ENCODE results near the gene SH2B3. TPM values are rescaled to one million over a fixed set of nuclear protein-coding genes. Genes with fewer than 3 reads are reported as not detected.

SH2B3 gene
- total RNA-seq, 3 donors from 2014 or later (not counting 1 experiment from before 2014, with no cell fraction given): 68.1 to 81.3 (median 68.4) TPM

DNA sequence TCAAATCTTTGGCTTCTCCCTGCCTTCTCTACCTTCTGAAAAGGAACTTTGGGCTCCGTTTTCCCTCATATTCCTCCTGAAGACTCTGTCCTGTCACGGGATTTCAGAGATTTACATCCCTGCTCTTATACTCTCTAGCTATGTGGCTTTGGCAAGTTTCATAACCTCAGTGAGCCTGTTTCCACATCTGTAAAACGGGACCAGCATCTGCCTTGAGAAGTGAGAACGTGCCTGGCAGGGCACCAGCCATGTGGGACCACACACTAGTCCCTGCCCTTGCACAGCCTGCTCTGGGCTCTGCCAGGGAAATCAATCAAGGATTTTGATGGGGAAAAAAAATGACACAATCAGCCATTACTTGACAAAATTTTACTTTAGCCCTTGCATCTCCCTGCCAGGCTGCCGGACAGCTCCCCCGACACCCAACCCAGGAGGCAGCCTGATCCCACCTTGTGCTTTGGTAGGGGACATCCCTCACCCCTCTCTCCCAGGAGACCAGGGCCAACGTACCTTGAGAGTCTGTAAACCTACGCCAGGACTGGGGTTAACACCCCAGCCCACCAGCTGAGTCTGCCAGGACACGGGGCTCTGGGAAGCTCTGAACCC, 45.3 kb upstream of the SH2B3 start:
- TF ChIP-seq, protein P1, sequence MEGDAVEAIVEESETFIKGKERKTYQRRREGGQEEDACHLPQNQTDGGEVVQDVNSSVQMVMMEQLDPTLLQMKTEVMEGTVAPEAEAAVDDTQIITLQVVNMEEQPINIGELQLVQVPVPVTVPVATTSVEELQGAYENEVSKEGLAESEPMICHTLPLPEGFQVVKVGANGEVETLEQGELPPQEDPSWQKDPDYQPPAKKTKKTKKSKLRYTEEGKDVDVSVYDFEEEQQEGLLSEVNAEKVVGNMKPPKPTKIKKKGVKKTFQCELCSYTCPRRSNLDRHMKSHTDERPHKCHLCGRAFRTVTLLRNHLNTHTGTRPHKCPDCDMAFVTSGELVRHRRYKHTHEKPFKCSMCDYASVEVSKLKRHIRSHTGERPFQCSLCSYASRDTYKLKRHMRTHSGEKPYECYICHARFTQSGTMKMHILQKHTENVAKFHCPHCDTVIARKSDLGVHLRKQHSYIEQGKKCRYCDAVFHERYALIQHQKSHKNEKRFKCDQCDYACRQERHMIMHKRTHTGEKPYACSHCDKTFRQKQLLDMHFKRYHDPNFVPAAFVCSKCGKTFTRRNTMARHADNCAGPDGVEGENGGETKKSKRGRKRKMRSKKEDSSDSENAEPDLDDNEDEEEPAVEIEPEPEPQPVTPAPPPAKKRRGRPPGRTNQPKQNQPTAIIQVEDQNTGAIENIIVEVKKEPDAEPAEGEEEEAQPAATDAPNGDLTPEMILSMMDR (IDR thresholded peaks at IDR 0.05): no peak
- Histone ChIP-seq H3K4me3 (ENCODE audit: low read length) (no peak overlapping the region), H3K9me3 (ENCODE audit: control insufficient read depth, insufficient read depth, low read length) (no peaks in the 10 kb centered on the region), H3K27me3 (ENCODE audit: control insufficient read depth, insufficient read depth, low read length) (no peaks in the 10 kb centered on the region), H3K4me1 (ENCODE audit: control insufficient read depth, insufficient read depth, low read length) (peaks cover 31% of the 10 kb centered on the region), H3K27ac (ENCODE audit: low read length) (no peak overlapping the region), H3K36me3 (ENCODE audit: control insufficient read depth, insufficient read depth, low read length) (no peaks in the 10 kb centered on the region)
- Mint-ChIP-seq H3K27ac (no peak overlapping the region), H3K4me3 (peak overlapping the region; percentile 4), H3K36me3 (no peaks in the 10 kb centered on the region), H3K27me3 (ENCODE audit: low read depth in 2 of 2) (peaks cover 4 to 6% of the 10 kb centered on the region in 2 donors), H3K9me3 (no peaks in the 10 kb centered on the region), H3K4me1 (peaks cover 22 to 30% of the 10 kb centered on the region in 2 donors)
- no peak for DNase-seq
- ATAC-seq: no peak
- WGBS (ENCODE audit: insufficient coverage): 53% methylated on average over 9 of the region's 9 CpGs
- intact Hi-C loops (cut with micrococcal nuclease): no loop called here

DNA sequence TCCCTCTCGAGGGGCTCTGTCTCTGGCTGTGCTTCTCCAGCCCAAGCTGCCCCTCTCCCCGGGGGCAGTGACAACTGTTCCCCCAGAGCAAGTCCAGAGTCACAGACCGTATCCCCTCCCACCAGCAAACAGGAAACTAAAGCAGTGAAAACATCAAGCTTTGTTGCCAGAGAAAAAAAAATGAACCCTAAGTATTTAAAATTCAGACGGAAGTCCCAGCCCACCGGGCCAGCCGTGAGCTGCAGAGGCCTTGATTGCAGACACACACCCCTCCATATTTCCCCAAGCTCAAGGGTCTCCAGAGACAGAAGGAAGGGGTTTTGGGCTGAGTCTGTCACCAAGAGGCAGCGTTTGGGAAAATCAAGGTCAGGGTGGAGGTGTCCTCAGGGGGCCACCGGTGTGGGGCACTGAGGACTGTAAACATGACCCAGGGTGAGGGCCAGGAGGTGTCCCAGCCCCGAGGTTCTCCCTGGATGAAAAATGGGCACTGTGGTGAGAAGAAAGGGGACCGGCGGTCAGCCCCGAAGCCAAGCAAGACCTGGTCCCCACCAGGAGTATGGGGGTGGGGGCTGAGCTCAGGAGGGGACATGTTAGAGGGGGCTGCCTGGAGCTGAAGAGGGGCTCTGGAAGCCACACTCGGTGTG, 44.5 kb upstream of the SH2B3 start:
- ATAC-seq (no peak), DNase-seq (no peak)
- intact Hi-C loops (cut with micrococcal nuclease): no loop called here
- no peaks in the 10 kb centered on the region for H3K36me3 ChIP-seq (ENCODE audit: control insufficient read depth, insufficient read depth, low read length)
- peaks cover 4 to 6% of the 10 kb centered on the region in 2 donors for H3K27me3 Mint-ChIP-seq (ENCODE audit: low read depth in 2 of 2)
- no peaks in the 10 kb centered on the region for H3K36me3 Mint-ChIP-seq
- H3K27me3 ChIP-seq (ENCODE audit: control insufficient read depth, insufficient read depth, low read length): no peaks in the 10 kb centered on the region
- H3K4me3 Mint-ChIP-seq: no peak overlapping the region
- WGBS (ENCODE audit: insufficient coverage): 41% methylated on average over 13 of the region's 13 CpGs
- H3K9me3 Mint-ChIP-seq: no peaks in the 10 kb centered on the region
- no peak overlapping the region for H3K27ac ChIP-seq (ENCODE audit: low read length)
- H3K4me1 Mint-ChIP-seq: peaks cover 22 to 34% of the 10 kb centered on the region in 2 donors
- TF ChIP-seq, protein P1 (IDR thresholded peaks at IDR 0.05): no peak
- no peak overlapping the region for H3K4me3 ChIP-seq (ENCODE audit: low read length)
- H3K9me3 ChIP-seq (ENCODE audit: control insufficient read depth, insufficient read depth, low read length): no peaks in the 10 kb centered on the region
- peaks cover 28% of the 10 kb centered on the region for H3K4me1 ChIP-seq (ENCODE audit: control insufficient read depth, insufficient read depth, low read length)
- H3K27ac Mint-ChIP-seq: no peak overlapping the region

DNA sequence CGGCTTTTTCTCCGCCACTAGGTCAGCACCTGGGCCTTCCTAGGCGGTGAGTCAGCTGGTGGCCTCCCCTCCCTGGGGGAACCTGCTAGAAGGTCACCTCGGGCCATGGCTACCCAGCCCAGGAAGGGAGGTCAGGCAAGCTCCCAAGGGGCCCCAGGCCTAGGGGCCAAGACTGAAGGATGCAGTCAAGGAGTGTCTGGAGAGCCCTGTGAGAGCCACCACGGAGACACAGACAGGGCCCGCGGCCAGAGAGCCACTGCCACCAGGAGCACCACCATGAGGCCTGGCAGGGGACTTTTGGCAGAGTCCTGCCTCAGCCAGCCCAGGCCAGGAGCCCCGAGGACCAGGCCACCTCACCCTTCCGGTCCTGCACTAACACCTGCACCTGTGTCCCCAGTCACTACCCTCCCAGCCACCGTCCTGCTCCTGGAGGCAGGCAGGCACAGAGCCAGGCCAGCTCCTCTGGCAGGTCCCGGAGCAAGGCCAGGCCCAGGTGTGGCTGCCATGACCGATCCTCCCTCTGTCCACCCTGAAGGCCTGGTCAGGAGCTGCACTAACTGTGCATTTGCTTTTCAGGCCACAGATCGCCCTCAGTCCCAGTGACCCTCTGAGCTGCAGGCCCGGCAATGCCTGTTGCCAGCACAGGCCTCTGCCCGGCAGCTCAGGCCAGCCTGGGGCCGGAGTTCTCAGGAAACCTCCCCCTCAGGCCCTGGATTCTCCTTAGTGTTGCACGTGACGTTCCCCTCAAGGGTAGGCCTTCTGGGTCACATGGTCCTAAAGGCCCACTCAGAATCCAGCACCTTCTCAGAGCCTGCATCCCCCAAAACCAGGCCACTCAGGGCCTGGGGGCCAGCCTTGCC, 43.8 kb upstream of the SH2B3 start:
- TF ChIP-seq, protein P1 (IDR thresholded peaks at IDR 0.05): no peak
- ATAC-seq: no peak
- Histone ChIP-seq H3K27me3 (ENCODE audit: control insufficient read depth, insufficient read depth, low read length) (no peaks in the 10 kb centered on the region), H3K27ac (ENCODE audit: low read length) (no peak overlapping the region), H3K9me3 (ENCODE audit: control insufficient read depth, insufficient read depth, low read length) (no peaks in the 10 kb centered on the region), H3K36me3 (ENCODE audit: control insufficient read depth, insufficient read depth, low read length) (no peaks in the 10 kb centered on the region), H3K4me3 (ENCODE audit: low read length) (no peak overlapping the region), H3K4me1 (ENCODE audit: control insufficient read depth, insufficient read depth, low read length) (peaks cover 29% of the 10 kb centered on the region)
- Mint-ChIP-seq H3K36me3 (no peaks in the 10 kb centered on the region), H3K9me3 (no peaks in the 10 kb centered on the region), H3K27ac (no peak overlapping the region), H3K4me3 (no peak overlapping the region), H3K4me1 (peaks cover 22 to 39% of the 10 kb centered on the region in 2 donors), H3K27me3 (ENCODE audit: low read depth in 2 of 2) (peaks cover 4 to 6% of the 10 kb centered on the region in 2 donors)
- 83% methylated on average over 18 of the region's 18 CpGs for WGBS (ENCODE audit: insufficient coverage)
- no peak for DNase-seq
- intact Hi-C loops (cut with micrococcal nuclease): no loop called here

All from natural killer cell (primary cell).